PC-3 (cell line): ENCODE data around the gene BIK. TPM values are rescaled to one million over a fixed set of nuclear protein-coding genes. Genes with fewer than 3 reads are reported as not detected.

Experiments
- ATAC-seq: fragments of 200-7000 bp; cut with Tn5 transposase; 2 replicates; pipeline ENCODE4 v1.9.1; 2020; ENCODE audit warnings: mild to moderate bottlenecking, moderate library complexity
- BruUV-seq: library from RNA; stranded (reverse); fragments of 400-500 nt; replicated peaks from 2 replicates; lab custom pipeline; 2021; lab: Mats Ljungman, UMichigan
- CTCF ChIA-PET: fragments of 300-600 bp; sonication (Branson Sonifier 250); formaldehyde crosslinking; loops from one replicate; lab custom pipeline; 2022; ENCODE audit warnings: antibody characterized with exemption; lab: Charles Lee
- POLR2A ChIA-PET: fragments of 300-600 bp; sonication (Branson Sonifier 250); formaldehyde crosslinking; loops from one replicate; lab custom pipeline; 2022; ENCODE audit warnings: antibody characterized with exemption; ENCODE audit not compliant: unreplicated experiment; lab: Charles Lee
- DNase-seq: peaks from one replicate; pipeline ENCODE4 v3.0.0-alpha.2; 2015
- H2AFZ ChIP-seq: fragments of 300-600 bp; sonication (generic); 2 replicates; pipeline ENCODE4 v1.6.0; 2016; ENCODE audit warnings: antibody characterized with exemption, low read length
- H3F3A ChIP-seq: fragments of 300-600 bp; sonication (generic); one replicate; pipeline ENCODE4 v1.6.0; 2017; ENCODE audit warnings: antibody characterized with exemption, low read length, control low read depth, mild to moderate bottlenecking; ENCODE audit not compliant: unreplicated experiment
- H3K27ac ChIP-seq: fragments of 300-600 bp; sonication (generic); 2 replicates; pipeline ENCODE4 v1.5.1; 2016; ENCODE audit warnings: mild to moderate bottlenecking, low read length
- H3K27me3 ChIP-seq: fragments of 300-600 bp; sonication (generic); 2 replicates; pipeline ENCODE4 v1.6.1; 2016; ENCODE audit warnings: low read length, mixed read lengths
- H3K36me3 ChIP-seq: fragments of 300-600 bp; sonication (generic); 2 replicates; pipeline ENCODE4 v1.6.1; 2016; ENCODE audit warnings: low read depth, mixed run types, low read length, mixed read lengths
- H3K4me1 ChIP-seq: fragments of 300-600 bp; sonication (generic); 2 replicates; pipeline ENCODE4 v1.5.1; 2016; ENCODE audit warnings: low read length; ENCODE audit not compliant: insufficient read depth
- H3K4me2 ChIP-seq: fragments of 300-600 bp; sonication (generic); 2 replicates; pipeline ENCODE4 v1.6.0; 2016; ENCODE audit warnings: low read length
- H3K4me3 ChIP-seq: fragments of 300-600 bp; sonication (generic); 2 replicates; pipeline ENCODE4 v1.5.1; 2016; ENCODE audit warnings: mild to moderate bottlenecking, low read length, mixed read lengths
- H3K79me2 ChIP-seq: fragments of 300-600 bp; sonication (generic); 2 replicates; pipeline ENCODE4 v1.6.1; 2017; ENCODE audit warnings: low read length, mixed read lengths
- H3K9ac ChIP-seq: fragments of 300-600 bp; sonication (generic); 2 replicates; pipeline ENCODE4 v1.6.0; 2016; ENCODE audit warnings: mild to moderate bottlenecking, low read length
- H3K9me2 ChIP-seq: fragments of 300-600 bp; sonication (generic); replicated peaks from 2 replicates; pipeline ENCODE4 v1.6.1; 2016; ENCODE audit warnings: mixed run types, low read length, mixed read lengths
- H3K9me3 ChIP-seq: fragments of 300-600 bp; sonication (generic); 2 replicates; pipeline ENCODE4 v1.6.1; 2016; ENCODE audit warnings: low read length, mixed read lengths
- H4K20me1 ChIP-seq: fragments of 300-600 bp; sonication (generic); 2 replicates; pipeline ENCODE4 v1.6.1; 2016; ENCODE audit warnings: low read length, mixed read lengths
- CTCF ChIP-seq: fragments of 300-600 bp; sonication (generic); conservative IDR thresholded peaks from 2 replicates; pipeline ENCODE4 v1.5.1; 2017; ENCODE audit warnings: antibody characterized with exemption, low read depth, mild to moderate bottlenecking, low read length
- EZH2 ChIP-seq: fragments of 300-600 bp; sonication (generic); IDR thresholded peaks from one replicate; pipeline ENCODE4 v1.6.1; 2017; ENCODE audit warnings: antibody characterized with exemption, mild to moderate bottlenecking, low read length; ENCODE audit not compliant: unreplicated experiment
- EZH2phosphoT487 ChIP-seq: fragments of 300-600 bp; sonication (generic); IDR thresholded peaks from 2 replicates; pipeline ENCODE4 v1.6.1; 2018; ENCODE audit warnings: mild to moderate bottlenecking, antibody characterized with exemption, low read length, borderline replicate concordance
- intact Hi-C: fragments of 100-400 bp; cut with micrococcal nuclease; formaldehyde crosslinking; loops from 2 replicates; pipeline ENCODE4 v1.9.0; 2023
- total RNA-seq: library from RNA; depleted of rRNA; stranded (reverse); fragments of >200 nt; gene quantifications from 2 replicates; pipeline ENCODE4 v1.2.3, GENCODE V29; 2014

BIK gene
- total RNA-seq, 1 experiment from 2014 or later = 24.6 TPM

- Histone ChIP-seq H2AFZ (no peak overlapping the region), H3K27me3 (no peaks in the 10 kb centered on the region), H3K9me3 (no peaks in the 10 kb centered on the region), H3K27ac (no peak overlapping the region), H3F3A (no peaks in the 10 kb centered on the region), H3K9me2 (no peaks in the 10 kb centered on the region), H3K79me2 (no peaks in the 10 kb centered on the region), H3K36me3 (no peaks in the 10 kb centered on the region), H3K9ac (no peak overlapping the region), H3K4me2 (no peak overlapping the region), H4K20me1 (no peaks in the 10 kb centered on the region), H3K4me3 (no peak overlapping the region), H3K4me1 (no peaks in the 10 kb centered on the region)
- ChIA-PET POLR2A (no interaction called here), CTCF (no interaction called here)
- BruUV-seq = no TSS peak
- no peak for ATAC-seq
- no peak for TF ChIP-seq EZH2phosphoT487
- TF ChIP-seq CTCF = no peak
- no peak for TF ChIP-seq EZH2
- intact Hi-C loops = no loop called here
- DNase-seq = no peak
Measured at GRCh38 chr22:43168471-43169309, 58.1 kb downstream of the BIK start.

GRCh38 chr22:43169310-43170130 is 59.0 kb downstream of the BIK start:
- no peaks in the 10 kb centered on the region for H3K79me2 ChIP-seq
- no peaks in the 10 kb centered on the region for H3K27me3 ChIP-seq
- H3K4me1 ChIP-seq = no peaks in the 10 kb centered on the region
- POLR2A ChIA-PET = no interaction called here
- intact Hi-C loops = no loop called here
- no peak overlapping the region for H3K4me3 ChIP-seq
- no peaks in the 10 kb centered on the region for H3F3A ChIP-seq
- no peak overlapping the region for H2AFZ ChIP-seq
- no peaks in the 10 kb centered on the region for H3K9me3 ChIP-seq
- no peak overlapping the region for H3K4me2 ChIP-seq
- no peak overlapping the region for H3K27ac ChIP-seq
- TF ChIP-seq CTCF = no peak
- ATAC-seq (no peak), DNase-seq (no peak)
- H4K20me1 ChIP-seq = no peaks in the 10 kb centered on the region
- H3K36me3 ChIP-seq = no peaks in the 10 kb centered on the region
- no peak overlapping the region for H3K9ac ChIP-seq
- CTCF ChIA-PET = interaction anchor here (0.6 kb wide), 1 partner anchor 177 kb away, joined by 4 read pairs; no protein-coding TSS in a partner anchor
- H3K9me2 ChIP-seq = no peaks in the 10 kb centered on the region
- BruUV-seq = no TSS peak
